ENCODE data around the gene TMEM54. TPM values are rescaled to one million over a fixed set of nuclear protein-coding genes. Genes with fewer than 3 reads are reported as not detected.

Gene TMEM54
- total and polyA plus RNA-seq, 4 donors: 0.92 to 10.9 (median 2.6) TPM

- Histone ChIP-seq H3K36me3 (ENCODE audit: control insufficient read depth in 4 of 4, insufficient read depth in 3 of 4, low read depth in 1 of 4, low read length in 3 of 4) (peaks cover 0 to 3% (median 0%) of the 10 kb centered on the region in 4 donors), H3K9me3 (ENCODE audit: control insufficient read depth in 4 of 4, low read length in 3 of 4) (no peaks in the 10 kb centered on the region), H3K4me1 (ENCODE audit: control insufficient read depth in 4 of 4, insufficient read depth in 4 of 4, low read length in 3 of 4) (peaks cover 6 to 46% (median 38%) of the 10 kb centered on the region in 4 donors), H3K27ac (ENCODE audit: low read depth in 1 of 2, low read length in 2 of 2) (no peak overlapping the region), H3K9ac (ENCODE audit: low read depth in 1 of 2, low read length in 2 of 2) (no peak overlapping the region), H3K27me3 (ENCODE audit: control insufficient read depth in 4 of 4, insufficient read depth in 4 of 4, low read length in 3 of 4) (no peaks in the 10 kb centered on the region), H3K4me3 (ENCODE audit: low read depth in 1 of 3, low read length in 3 of 3) (no peak overlapping the region)
- 98% methylated on average over 7 of the region's 7 CpGs for WGBS
- no peak for TF ChIP-seq TAF1 (conservative IDR thresholded peaks at IDR 0.05)
- no peak for TF ChIP-seq EGR1 (IDR thresholded peaks at IDR 0.05; ENCODE audit: low read depth in 2 of 2)
- TF ChIP-seq ATF3 (IDR thresholded peaks at IDR 0.05): no peak
- TF ChIP-seq ZBTB33 (IDR thresholded peaks at IDR 0.05): no peak
- no peak for TF ChIP-seq REST (IDR thresholded peaks at IDR 0.05)
- TF ChIP-seq JUND (IDR thresholded peaks at IDR 0.05): no peak
- TF ChIP-seq CTCF (IDR thresholded peaks at IDR 0.05; ENCODE audit: low read depth, low read length, missing input control): no peak
- no peak for DNase-seq (ENCODE audit: low spot score)
Measured at GRCh38 chr1:32867671-32868070, 33.5 kb downstream of the TMEM54 start.

- no peaks in the 10 kb centered on the region for H3K27me3 ChIP-seq (ENCODE audit: control insufficient read depth in 4 of 4, insufficient read depth in 4 of 4, low read length in 3 of 4)
- H3K9me3 ChIP-seq (ENCODE audit: control insufficient read depth in 4 of 4, low read length in 3 of 4): no peaks in the 10 kb centered on the region
- H3K36me3 ChIP-seq (ENCODE audit: control insufficient read depth in 4 of 4, insufficient read depth in 3 of 4, low read depth in 1 of 4, low read length in 3 of 4): peaks cover 0 to 7% (median 2%) of the 10 kb centered on the region in 4 donors
- 94% methylated on average over 5 of the region's 5 CpGs for WGBS
- no peak overlapping the region for H3K27ac ChIP-seq (ENCODE audit: low read depth in 1 of 2, low read length in 2 of 2)
- no peak for DNase-seq (ENCODE audit: low spot score)
- peaks cover 6 to 46% (median 39%) of the 10 kb centered on the region in 4 donors for H3K4me1 ChIP-seq (ENCODE audit: control insufficient read depth in 4 of 4, insufficient read depth in 4 of 4, low read length in 3 of 4)
- no peak overlapping the region for H3K9ac ChIP-seq (ENCODE audit: low read depth in 1 of 2, low read length in 2 of 2)
- H3K4me3 ChIP-seq (ENCODE audit: low read depth in 1 of 3, low read length in 3 of 3): no peak overlapping the region
- TF ChIP-seq HNF4G (IDR thresholded peaks at IDR 0.05): no peak
- no peak for TF ChIP-seq EGR1 (IDR thresholded peaks at IDR 0.05; ENCODE audit: low read depth in 2 of 2)
- TF ChIP-seq MAX (IDR thresholded peaks at IDR 0.05): no peak
- no peak for TF ChIP-seq REST (IDR thresholded peaks at IDR 0.05)
- no peak for TF ChIP-seq NR2F2 (IDR thresholded peaks at IDR 0.05)
- TF ChIP-seq HNF4A (conservative IDR thresholded peaks at IDR 0.05): no peak
- no peak for TF ChIP-seq FOXA2 (IDR thresholded peaks at IDR 0.05)
- TF ChIP-seq GABPA (IDR thresholded peaks at IDR 0.05 in 1 of 2, conservative IDR thresholded peaks at IDR 0.05 in 1 of 2): no peak
- no peak for TF ChIP-seq ATF3 (IDR thresholded peaks at IDR 0.05)
- TF ChIP-seq JUND (IDR thresholded peaks at IDR 0.05): no peak
- TF ChIP-seq RXRA (IDR thresholded peaks at IDR 0.05): no peak
- TF ChIP-seq SP1 (IDR thresholded peaks at IDR 0.05): no peak
- TF ChIP-seq YY1 (IDR thresholded peaks at IDR 0.05): no peak
- TF ChIP-seq CTCF (IDR thresholded peaks at IDR 0.05; ENCODE audit: low read depth, low read length, missing input control): no peak
- TF ChIP-seq RAD21 (IDR thresholded peaks at IDR 0.05): no peak
- TF ChIP-seq FOXA1 (IDR thresholded peaks at IDR 0.05): no peak
Measured at GRCh38 chr1:32867151-32867550, 34.0 kb downstream of the TMEM54 start.
